Transverse colon (tissue), 4 donors: ENCODE data around the gene TXNRD1. TPM values are rescaled to one million over a fixed set of nuclear protein-coding genes. Genes with fewer than 3 reads are reported as not detected.

Experiments
- DNase-seq: peaks from one replicate; pipeline ENCODE4 v3.0.0-alpha.2; 2019
- H3K27ac ChIP-seq, 4 donors: fragments of 200-600 bp; sonication (generic); 2 replicates each; pipeline ENCODE4 v1.5.1; 2016 to 2018; ENCODE audit warnings: inconsistent platforms in 4 of 4
- H3K27me3 ChIP-seq: fragments of 200-600 bp; sonication (generic); 2 replicates; pipeline ENCODE4 v1.5.1; 2017; ENCODE audit warnings: inconsistent platforms
- H3K36me3 ChIP-seq, 4 donors: fragments of 200-600 bp; sonication (generic); 2 replicates each; pipeline ENCODE4 v1.5.1; 2017 to 2019; ENCODE audit warnings: inconsistent platforms in 4 of 4
- H3K4me1 ChIP-seq, 4 donors: fragments of 200-600 bp; sonication (generic); 2 replicates each; pipeline ENCODE4 v1.5.1; 2017 to 2020; ENCODE audit warnings: inconsistent platforms in 4 of 4
- H3K4me3 ChIP-seq, 4 donors: fragments of 200-600 bp; sonication (generic); 1 replicate in 1 of 4; 2 replicates in 3 of 4; pipeline versions ENCODE4 v1.5.1 to v1.6.1; 2017 to 2019; ENCODE audit warnings: inconsistent platforms in 4 of 4
- H3K9me3 ChIP-seq, 2 donors: fragments of 200-600 bp; sonication (generic); 2 replicates each; pipeline ENCODE4 v1.5.1; 2017 to 2019; ENCODE audit warnings: inconsistent platforms in 2 of 2
- EP300 ChIP-seq: sonication (generic); formaldehyde crosslinking; IDR thresholded peaks from one replicate; pipeline ENCODE4 v1.6.1; 2017; ENCODE audit warnings: antibody characterized with exemption, low read depth
- POLR2A ChIP-seq: fragments of 450-650 bp; IDR thresholded peaks from one replicate; pipeline ENCODE4 v1.6.1; 2016; ENCODE audit warnings: antibody characterized with exemption, mild to moderate bottlenecking, moderate library complexity
- POLR2AphosphoS5 ChIP-seq, 3 donors: sonication (generic); formaldehyde crosslinking; IDR thresholded peaks; one replicate each; pipeline ENCODE4 v1.6.1; 2016; ENCODE audit warnings: antibody characterized with exemption in 3 of 3
- WGBS, 2 donors: methylation state at CpG; one replicate each; pipeline ENCODE4 v1.1.5; 2018; ENCODE audit warnings: low coverage in 1 of 2; 5-methylcytosine and 5-hydroxymethylcytosine counted together
- in situ Hi-C, 4 donors: fragments of 200-750 bp; cut with MboI; loops; one replicate each; pipeline versions ENCODE4 v1.15.0 to v1.15.1; 2017; ENCODE audit warnings: low sequenced_read_pairs in 3 of 4, low pct_ligation_motif_present in 1 of 4, low pct_unique_long_range_greater_than_20kb in 1 of 4
- intact Hi-C: fragments of 100-400 bp; cut with DNase I; formaldehyde crosslinking; loops from one replicate; pipeline ENCODE4 v1.15.1; 2023; ENCODE audit warnings: low total_unique reads
- total RNA-seq, 4 donors: library from RNA; depleted of rRNA; stranded (reverse); fragments of >200 nt; gene quantifications; one replicate each; pipeline ENCODE4 v1.1.0, GENCODE V29; 2016
- TF ChIP-seq, protein P1 (sequence below), 5 experiments: fragments of 200-600 bp in 3 of 5; fragments of 450-650 bp in 2 of 5; sonication (generic) in 3 of 5; IDR thresholded peaks; 1 replicate in 2 of 5; 2 replicates in 3 of 5; pipeline ENCODE4 v1.5.1; 2016 to 2017; ENCODE audit warnings: antibody characterized with exemption in 5 of 5, inconsistent platforms in 3 of 5, mild to moderate bottlenecking in 2 of 5, moderate library complexity in 1 of 5

Gene TXNRD1
- total RNA-seq, 4 donors from 2014 or later: 72.9 to 127 (median 122) TPM

DNA sequence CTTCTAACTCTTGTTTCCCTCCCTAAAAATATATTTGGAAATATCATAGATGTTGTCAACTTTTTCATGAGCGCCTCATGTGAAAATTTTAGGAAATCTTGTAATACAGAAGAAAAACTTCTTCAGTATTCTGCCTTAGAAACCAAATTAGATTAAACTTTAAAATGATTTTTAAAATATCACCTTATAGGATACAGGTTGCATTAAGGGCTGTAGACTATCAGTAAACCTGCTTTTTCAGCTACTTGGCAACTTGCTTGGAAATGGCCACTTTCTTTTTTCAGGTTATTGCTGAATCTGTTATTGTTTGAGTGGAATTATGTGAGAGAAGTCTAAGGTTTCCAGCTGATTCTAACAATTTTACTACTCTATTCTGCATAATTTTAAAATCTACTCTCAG is 97.1 kb downstream of the TXNRD1 start:
- Histone ChIP-seq H3K27ac (no peak overlapping the region), H3K4me1 (peaks cover 0 to 1% (median 0%) of the 10 kb centered on the region in 4 donors), H3K36me3 (peaks cover 0 to 59% (median 18%) of the 10 kb centered on the region in 4 donors), H3K27me3 (no peaks in the 10 kb centered on the region), H3K4me3 (no peak overlapping the region), H3K9me3 (no peaks in the 10 kb centered on the region)
- WGBS, 2 donors: 95 to 98% methylated on average over 1 of the region's 1 CpG
- intact Hi-C loops (no loop called here), in situ Hi-C loops (no loop called here)
- no peak for DNase-seq
- TF ChIP-seq POLR2AphosphoS5 (IDR thresholded peaks at IDR 0.05) (no peak), EP300 (no peak)

DNA sequence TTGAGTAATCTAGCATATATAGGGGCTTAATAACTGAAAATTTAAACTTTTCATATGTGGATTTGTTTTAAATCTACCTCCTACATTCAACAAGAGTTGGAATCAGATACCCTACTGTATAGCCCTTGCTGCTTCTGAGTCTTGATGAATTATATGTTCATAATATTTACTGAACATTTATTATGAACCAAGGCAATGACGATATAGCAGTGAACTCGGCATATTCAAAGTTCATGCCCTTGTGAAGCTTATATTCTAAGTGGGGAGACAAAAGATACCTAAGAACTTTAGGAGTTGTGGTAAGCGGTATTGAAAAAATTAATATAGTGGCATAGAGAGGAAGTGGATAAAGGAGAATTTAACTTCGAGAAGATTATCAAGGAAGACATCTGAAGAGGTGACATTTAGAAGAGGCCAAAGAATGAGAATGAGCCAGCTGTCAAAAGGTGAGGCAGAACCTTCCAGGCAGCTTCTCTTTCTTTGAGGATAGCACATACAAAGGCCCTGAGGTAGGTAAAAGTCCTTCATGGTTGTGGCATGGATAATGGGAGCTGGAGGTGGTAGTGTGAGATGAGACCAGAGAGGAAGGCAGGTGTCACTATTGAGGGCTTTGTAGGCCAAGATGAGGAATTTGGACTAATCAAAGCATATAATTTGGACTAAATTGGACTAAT is 98.1 kb downstream of the TXNRD1 start:
- no peaks in the 10 kb centered on the region for H3K9me3 ChIP-seq
- 75 to 81% methylated on average over 4 of the region's 4 CpGs for WGBS, 2 donors
- in situ Hi-C loops (no loop called here), intact Hi-C loops (no loop called here)
- no peak for DNase-seq
- no peak overlapping the region for H3K4me3 ChIP-seq
- H3K4me1 ChIP-seq: no peaks in the 10 kb centered on the region
- peaks cover 0 to 67% (median 21%) of the 10 kb centered on the region in 4 donors for H3K36me3 ChIP-seq
- H3K27me3 ChIP-seq: no peaks in the 10 kb centered on the region
- TF ChIP-seq EP300: no peak
- TF ChIP-seq POLR2A: no peak
- H3K27ac ChIP-seq: no peak overlapping the region

DNA sequence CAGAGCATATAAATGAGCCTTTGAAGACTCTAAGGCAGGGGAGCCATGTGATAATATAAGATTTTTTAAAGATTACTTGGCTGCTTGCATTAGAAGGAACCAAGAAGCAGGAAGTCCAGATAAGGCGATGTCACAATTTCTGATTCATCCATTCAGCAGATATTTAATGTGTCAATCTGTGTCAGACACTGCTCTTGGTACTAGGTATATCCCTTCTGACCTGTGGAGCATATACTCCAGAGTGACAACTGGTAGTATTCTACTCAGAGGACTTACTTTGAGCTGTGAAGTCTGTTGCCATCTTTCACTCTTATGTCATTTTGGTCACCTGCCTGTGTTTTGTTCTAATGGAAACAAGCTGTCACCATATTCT is 98.6 kb downstream of the TXNRD1 start:
- H3K36me3 ChIP-seq: peaks cover 0 to 72% (median 24%) of the 10 kb centered on the region in 4 donors
- H3K27me3 ChIP-seq: no peaks in the 10 kb centered on the region
- H3K4me1 ChIP-seq: no peaks in the 10 kb centered on the region
- no peak overlapping the region for H3K4me3 ChIP-seq
- TF ChIP-seq POLR2AphosphoS5 (IDR thresholded peaks at IDR 0.05) (no peak), EP300 (no peak), POLR2A (no peak)
- TF ChIP-seq, protein P1, sequence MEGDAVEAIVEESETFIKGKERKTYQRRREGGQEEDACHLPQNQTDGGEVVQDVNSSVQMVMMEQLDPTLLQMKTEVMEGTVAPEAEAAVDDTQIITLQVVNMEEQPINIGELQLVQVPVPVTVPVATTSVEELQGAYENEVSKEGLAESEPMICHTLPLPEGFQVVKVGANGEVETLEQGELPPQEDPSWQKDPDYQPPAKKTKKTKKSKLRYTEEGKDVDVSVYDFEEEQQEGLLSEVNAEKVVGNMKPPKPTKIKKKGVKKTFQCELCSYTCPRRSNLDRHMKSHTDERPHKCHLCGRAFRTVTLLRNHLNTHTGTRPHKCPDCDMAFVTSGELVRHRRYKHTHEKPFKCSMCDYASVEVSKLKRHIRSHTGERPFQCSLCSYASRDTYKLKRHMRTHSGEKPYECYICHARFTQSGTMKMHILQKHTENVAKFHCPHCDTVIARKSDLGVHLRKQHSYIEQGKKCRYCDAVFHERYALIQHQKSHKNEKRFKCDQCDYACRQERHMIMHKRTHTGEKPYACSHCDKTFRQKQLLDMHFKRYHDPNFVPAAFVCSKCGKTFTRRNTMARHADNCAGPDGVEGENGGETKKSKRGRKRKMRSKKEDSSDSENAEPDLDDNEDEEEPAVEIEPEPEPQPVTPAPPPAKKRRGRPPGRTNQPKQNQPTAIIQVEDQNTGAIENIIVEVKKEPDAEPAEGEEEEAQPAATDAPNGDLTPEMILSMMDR (IDR thresholded peaks at IDR 0.05): no peak
- in situ Hi-C loops: no loop called here
- no peak overlapping the region for H3K27ac ChIP-seq
- 92% methylated on average over 1 of the region's 1 CpG; no CpG with 5 or more reads in 1 of the 2 donors for WGBS, 2 donors
- no peaks in the 10 kb centered on the region for H3K9me3 ChIP-seq
- intact Hi-C loops: no loop called here
- no peak for DNase-seq

DNA sequence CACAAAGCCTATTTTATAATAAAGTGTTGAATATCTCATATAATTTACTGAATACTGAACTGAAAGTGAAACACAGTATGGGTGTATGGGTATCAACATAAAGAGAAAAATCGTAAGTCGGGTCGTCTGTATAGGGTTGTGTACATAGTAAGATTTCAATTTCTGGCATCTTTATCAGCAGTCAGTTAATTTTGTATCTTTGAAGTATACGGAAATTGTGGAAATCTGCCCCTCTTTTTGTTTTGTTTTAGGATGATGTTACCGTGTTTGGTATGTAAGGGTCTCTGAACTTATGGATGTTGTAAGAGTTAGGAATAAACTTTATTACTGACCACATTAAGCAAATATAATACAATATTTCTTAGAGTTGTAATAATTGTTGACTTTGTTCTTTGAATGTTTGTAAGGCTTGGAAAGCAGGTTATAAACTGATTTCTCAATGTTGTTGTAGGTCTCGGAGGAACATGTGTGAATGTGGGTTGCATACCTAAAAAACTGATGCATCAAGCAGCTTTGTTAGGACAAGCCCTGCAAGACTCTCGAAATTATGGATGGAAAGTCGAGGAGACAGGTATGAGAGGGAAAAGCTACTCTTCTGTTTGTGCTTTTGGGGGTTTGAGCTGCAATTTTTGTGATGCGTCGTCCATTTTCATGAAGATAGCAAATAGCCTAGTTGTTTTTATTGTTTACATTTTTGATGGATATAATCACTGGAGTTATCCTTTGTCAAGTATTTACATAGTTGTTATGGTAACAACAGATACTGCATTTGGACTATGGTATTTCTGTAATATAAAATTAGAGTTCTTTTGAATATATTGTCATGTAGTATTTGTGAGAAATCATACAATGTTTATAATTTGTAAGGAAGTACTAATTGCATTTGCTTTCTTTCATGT is 100.0 kb downstream of the TXNRD1 start:
- 69 to 82% methylated on average over 8 to 10 of the region's 10 CpGs for WGBS, 2 donors
- intact Hi-C loops: no loop called here
- in situ Hi-C loops: no loop called here
- no peak overlapping the region for H3K27ac ChIP-seq
- no peak overlapping the region for H3K4me3 ChIP-seq
- peaks cover 2 to 86% (median 33%) of the 10 kb centered on the region in 4 donors for H3K36me3 ChIP-seq
- DNase-seq: no peak
- no peaks in the 10 kb centered on the region for H3K27me3 ChIP-seq
- no peaks in the 10 kb centered on the region for H3K4me1 ChIP-seq
- TF ChIP-seq EP300 (no peak), POLR2AphosphoS5 (IDR thresholded peaks at IDR 0.05) (no peak), POLR2A (no peak)
- TF ChIP-seq, protein P1 (IDR thresholded peaks at IDR 0.05): no peak
- no peaks in the 10 kb centered on the region for H3K9me3 ChIP-seq

DNA sequence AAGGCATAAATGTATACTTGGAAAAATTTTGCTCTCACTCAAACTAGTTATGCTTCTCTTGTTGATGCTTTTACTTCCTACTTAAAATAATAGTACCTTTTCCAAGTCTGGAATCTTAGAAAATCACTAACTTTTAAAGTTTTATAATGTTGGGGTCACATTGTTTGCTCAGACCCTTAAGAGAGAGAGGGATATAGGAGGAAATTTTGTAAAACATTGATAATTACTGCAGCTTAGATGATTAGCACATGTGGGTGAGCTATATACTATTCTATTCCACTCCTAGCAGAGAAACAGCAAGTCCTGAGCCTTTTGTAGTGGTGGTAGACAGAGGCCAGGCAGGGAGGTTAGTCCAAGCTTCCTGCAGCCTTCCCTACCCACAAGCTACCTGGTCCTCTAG is 101.4 kb downstream of the TXNRD1 start:
- no peaks in the 10 kb centered on the region for H3K27me3 ChIP-seq
- peaks cover 0 to 87% (median 40%) of the 10 kb centered on the region in 4 donors for H3K36me3 ChIP-seq
- in situ Hi-C loops: no loop called here
- TF ChIP-seq POLR2A: no peak
- intact Hi-C loops: no loop called here
- no peak overlapping the region for H3K27ac ChIP-seq
- H3K4me3 ChIP-seq: no peak overlapping the region
- no peak for DNase-seq
- H3K9me3 ChIP-seq: no peaks in the 10 kb centered on the region
- H3K4me1 ChIP-seq: no peaks in the 10 kb centered on the region
